Stimulated activated CD4-positive, alpha-beta T cell treated with anti-CD3 and anti-CD28 coated beads, TNF-alpha, amount 100 ng/mL, for 4 hours (primary cell): ENCODE measurements around the gene EGR4.

Experiments used
- DNase-seq, 3 experiments: peaks; one replicate each; pipeline ENCODE4 v3.0.0-alpha.2; 2020; ENCODE audit warnings: low read depth in 3 of 3

Gene EGR4

GRCh38 chr2:73250872-73251846 lies 42.2 kb downstream of the EGR4 start:
- DNase-seq = no peak

- DNase-seq = no peak
Observed at GRCh38 chr2:73249636-73250035, 43.7 kb downstream of the EGR4 start.

- DNase-seq = no peak
Observed at GRCh38 chr2:73246850-73247249, 46.5 kb downstream of the EGR4 start.

GRCh38 chr2:73244580-73244979 lies 48.8 kb downstream of the EGR4 start:
- DNase-seq = no peak

GRCh38 chr2:73243884-73244570 lies 49.3 kb downstream of the EGR4 start:
- DNase-seq = no peak
